WTC11 (cell line): Measurements from ENCODE around the gene FLT1.

ENCODE experiments used
- TF ChIP-seq, protein P1 (sequence below): sonication (generic); formaldehyde crosslinking; IDR thresholded peaks from 2 replicates; pipeline ENCODE4 v1.8.1; 2023; ENCODE audit warnings: mild to moderate bottlenecking, missing genetic modification reagents, moderate library complexity
- TF ChIP-seq, protein P2 (sequence below): fragments of 200-600 bp; IDR thresholded peaks from 2 replicates; pipeline ENCODE4 v1.8.0; 2022; ENCODE audit warnings: antibody characterized with exemption

DNA sequence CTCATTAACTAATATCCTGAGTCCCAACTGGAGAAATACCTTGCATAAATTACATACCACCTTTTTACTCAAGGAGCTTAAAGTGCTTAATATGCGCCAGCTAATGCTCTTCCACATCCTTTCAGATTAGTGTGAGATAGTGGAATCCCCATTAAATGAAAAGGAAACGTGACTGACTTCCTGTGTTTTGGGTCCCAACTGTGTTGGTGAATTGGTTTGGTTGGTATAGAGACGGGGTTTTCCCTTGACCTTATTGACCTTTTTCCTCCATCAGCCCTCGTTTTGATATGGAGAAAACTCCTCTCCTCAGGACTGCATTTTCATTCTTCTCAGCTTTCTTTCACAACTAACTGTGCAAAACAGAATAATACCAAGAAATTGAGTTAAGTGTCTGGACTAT lies 193.1 kb downstream of the FLT1 start:
- TF ChIP-seq, protein P1, sequence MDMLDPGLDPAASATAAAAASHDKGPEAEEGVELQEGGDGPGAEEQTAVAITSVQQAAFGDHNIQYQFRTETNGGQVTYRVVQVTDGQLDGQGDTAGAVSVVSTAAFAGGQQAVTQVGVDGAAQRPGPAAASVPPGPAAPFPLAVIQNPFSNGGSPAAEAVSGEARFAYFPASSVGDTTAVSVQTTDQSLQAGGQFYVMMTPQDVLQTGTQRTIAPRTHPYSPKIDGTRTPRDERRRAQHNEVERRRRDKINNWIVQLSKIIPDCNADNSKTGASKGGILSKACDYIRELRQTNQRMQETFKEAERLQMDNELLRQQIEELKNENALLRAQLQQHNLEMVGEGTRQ (CRISPR knock-in tag) = no peak
- TF ChIP-seq, protein P2, sequence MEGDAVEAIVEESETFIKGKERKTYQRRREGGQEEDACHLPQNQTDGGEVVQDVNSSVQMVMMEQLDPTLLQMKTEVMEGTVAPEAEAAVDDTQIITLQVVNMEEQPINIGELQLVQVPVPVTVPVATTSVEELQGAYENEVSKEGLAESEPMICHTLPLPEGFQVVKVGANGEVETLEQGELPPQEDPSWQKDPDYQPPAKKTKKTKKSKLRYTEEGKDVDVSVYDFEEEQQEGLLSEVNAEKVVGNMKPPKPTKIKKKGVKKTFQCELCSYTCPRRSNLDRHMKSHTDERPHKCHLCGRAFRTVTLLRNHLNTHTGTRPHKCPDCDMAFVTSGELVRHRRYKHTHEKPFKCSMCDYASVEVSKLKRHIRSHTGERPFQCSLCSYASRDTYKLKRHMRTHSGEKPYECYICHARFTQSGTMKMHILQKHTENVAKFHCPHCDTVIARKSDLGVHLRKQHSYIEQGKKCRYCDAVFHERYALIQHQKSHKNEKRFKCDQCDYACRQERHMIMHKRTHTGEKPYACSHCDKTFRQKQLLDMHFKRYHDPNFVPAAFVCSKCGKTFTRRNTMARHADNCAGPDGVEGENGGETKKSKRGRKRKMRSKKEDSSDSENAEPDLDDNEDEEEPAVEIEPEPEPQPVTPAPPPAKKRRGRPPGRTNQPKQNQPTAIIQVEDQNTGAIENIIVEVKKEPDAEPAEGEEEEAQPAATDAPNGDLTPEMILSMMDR = no peak
